HCT116 (cell line): ENCODE results near the gene GDF2. TPM values are rescaled to one million over a fixed set of nuclear protein-coding genes. Genes with fewer than 3 reads are reported as not detected.

Experiments used
- ATAC-seq: fragments of 200-7000 bp; cut with Tn5 transposase; 2 replicates; pipeline ENCODE4 v1.9.1; 2020; ENCODE audit warnings: mild to moderate bottlenecking, moderate library complexity
- BruUV-seq: library from RNA; stranded (reverse); fragments of 400-500 nt; replicated peaks from 2 replicates; lab custom pipeline; 2021; lab: Mats Ljungman, UMichigan
- CTCF ChIA-PET: fragments of 300-600 bp; sonication (Branson Sonifier 250); formaldehyde crosslinking; loops from one replicate; lab custom pipeline; 2021; ENCODE audit warnings: antibody characterized with exemption; lab: Charles Lee
- POLR2A ChIA-PET: fragments of 300-600, 350-600 bp; sonication (Branson Sonifier 250); formaldehyde crosslinking; loops from one replicate; lab custom pipeline; 2021; ENCODE audit warnings: antibody characterized with exemption; lab: Charles Lee
- RAD21 ChIA-PET, 2 experiments: fragments of 300-600 bp; sonication (Branson Sonifier 250); formaldehyde crosslinking; loops; one replicate each; lab custom pipeline; 2023; ENCODE audit warnings: low total read pairs in 2 of 2; ENCODE audit not compliant: uncharacterized antibody in 2 of 2, unreplicated experiment in 2 of 2, low non-redundant PET in 1 of 2; lab: Charles Lee
- DNase-seq: peaks from one replicate; pipeline ENCODE4 v3.0.0-alpha.2; 2010; ENCODE audit warnings: low read depth, low spot score
- H2AFZ ChIP-seq: fragments of 200-600 bp; shearing (Covaris generic), sonication (generic); 2 replicates; pipeline ENCODE4 v1.6.1; 2017; ENCODE audit warnings: low read depth, mixed run types, mixed read lengths, antibody characterized with exemption, low read length; ENCODE audit not compliant: poor library complexity, severe bottlenecking
- H3K27ac ChIP-seq: 2 replicates; pipeline ENCODE4 v1.5.1; 2012; ENCODE audit warnings: low read depth, low read length
- H3K27me3 ChIP-seq: fragments of 200-600 bp; sonication (generic); 2 replicates; pipeline ENCODE4 v1.6.1; 2016; ENCODE audit warnings: mixed run types, low read length, mixed read lengths; ENCODE audit not compliant: insufficient read depth
- H3K36me3 ChIP-seq, 2 experiments: fragments of 200-500 bp in 1 of 2; fragments of 200-600 bp in 1 of 2; sonication (Bioruptor generic) in 1 of 2; sonication (generic) in 1 of 2; 2 replicates each; pipeline versions ENCODE4 v1.5.1 to v1.6.1; 2014 to 2016; ENCODE audit warnings: low read length in 2 of 2, inconsistent platforms in 1 of 2, mixed read lengths in 1 of 2, mixed run types in 1 of 2; ENCODE audit not compliant: insufficient read depth in 2 of 2, control insufficient read depth in 1 of 2
- H3K4me1 ChIP-seq, 2 experiments: fragments of 200-600 bp in 1 of 2; sonication (generic) in 1 of 2; 2 replicates each; pipeline versions ENCODE4 v1.5.1 to v1.6.1; 2012 to 2017; ENCODE audit warnings: low read length in 2 of 2, inconsistent platforms in 1 of 2, mild to moderate bottlenecking in 1 of 2, mixed read lengths in 1 of 2, mixed run types in 1 of 2, moderate library complexity in 1 of 2; ENCODE audit not compliant: insufficient read depth in 2 of 2, control insufficient read depth in 1 of 2
- H3K4me2 ChIP-seq: fragments of 200-600 bp; sonication (generic); 2 replicates; pipeline ENCODE4 v1.6.1; 2017; ENCODE audit warnings: mixed run types, low read length, mixed read lengths
- H3K4me3 ChIP-seq, 2 experiments: fragments of 200-600 bp in 1 of 2; sonication (generic) in 1 of 2; replicated peaks in 1 of 2; 2 replicates each; pipeline ENCODE4 v1.5.1; 2011 to 2016; ENCODE audit warnings: low read length in 2 of 2, control low read depth in 1 of 2, low read depth in 1 of 2, mild to moderate bottlenecking in 1 of 2, mixed read lengths in 1 of 2, mixed run types in 1 of 2
- H3K79me2 ChIP-seq: fragments of 200-600 bp; sonication (generic); 2 replicates; pipeline ENCODE4 v1.6.1; 2017; ENCODE audit warnings: mild to moderate bottlenecking, mixed run types, low read length, moderate library complexity, mixed read lengths; ENCODE audit not compliant: insufficient read depth
- H3K9ac ChIP-seq: fragments of 200-600 bp; sonication (generic); 2 replicates; pipeline ENCODE4 v1.6.1; 2016; ENCODE audit warnings: low read length, mixed read lengths
- H3K9me2 ChIP-seq: fragments of 200-600 bp; sonication (generic), shearing (Covaris generic); 2 replicates; pipeline ENCODE4 v1.6.1; 2017; ENCODE audit warnings: mixed run types, mild to moderate bottlenecking, moderate library complexity; ENCODE audit not compliant: insufficient read depth
- H3K9me3 ChIP-seq, 2 experiments: fragments of 200-500 bp in 1 of 2; fragments of 200-600 bp in 1 of 2; sonication (Bioruptor generic) in 1 of 2; sonication (generic) in 1 of 2; 2 replicates each; pipeline ENCODE4 v1.6.1; 2014 to 2017; ENCODE audit warnings: low read length in 2 of 2, mixed read lengths in 2 of 2, inconsistent platforms in 1 of 2, low read depth in 1 of 2, mild to moderate bottlenecking in 1 of 2, mixed run types in 1 of 2, moderate library complexity in 1 of 2; ENCODE audit not compliant: control insufficient read depth in 1 of 2, insufficient read depth in 1 of 2
- H4K20me1 ChIP-seq: fragments of 200-600 bp; sonication (generic), shearing (Covaris generic); 2 replicates; pipeline ENCODE4 v1.6.1; 2017; ENCODE audit warnings: mixed run types, mild to moderate bottlenecking, moderate library complexity; ENCODE audit not compliant: insufficient read depth
- CBX3 ChIP-seq: IDR thresholded peaks from 2 replicates; pipeline ENCODE4 v1.6.1; 2012; ENCODE audit warnings: low read depth
- CEBPB ChIP-seq: IDR thresholded peaks from 2 replicates; pipeline ENCODE4 v1.6.1; 2012; ENCODE audit warnings: low read depth
- EGR1 ChIP-seq: IDR thresholded peaks from 2 replicates; pipeline ENCODE4 v1.6.1; 2012; ENCODE audit warnings: low read depth
- ELF1 ChIP-seq: IDR thresholded peaks from 2 replicates; pipeline ENCODE4 v1.6.1; 2012; ENCODE audit warnings: low read depth, borderline replicate concordance
- EZH2 ChIP-seq: fragments of 200-600 bp; sonication (generic); IDR thresholded peaks from 2 replicates; pipeline ENCODE4 v1.6.1; 2017; ENCODE audit warnings: antibody characterized with exemption, mixed run types
- EZH2phosphoT487 ChIP-seq: fragments of 200-600 bp; IDR thresholded peaks from 2 replicates; pipeline ENCODE4 v1.6.1; 2018; ENCODE audit warnings: antibody characterized with exemption, borderline replicate concordance
- FOSL1 ChIP-seq: IDR thresholded peaks from 2 replicates; pipeline ENCODE4 v1.6.1; 2012; ENCODE audit warnings: low read depth
- JUND ChIP-seq: IDR thresholded peaks from 2 replicates; pipeline ENCODE4 v1.6.1; 2012
- POLR2A ChIP-seq: IDR thresholded peaks from 2 replicates; pipeline ENCODE4 v1.7.0; 2011; ENCODE audit warnings: borderline replicate concordance; ENCODE audit not compliant: insufficient read depth, insufficient read length; ENCODE audit errors: extremely low read depth
- POLR2AphosphoS5 ChIP-seq: IDR thresholded peaks from 2 replicates; pipeline ENCODE4 v1.6.1; 2011; ENCODE audit warnings: mild to moderate bottlenecking, low read depth, low read length, moderate library complexity
- RAD21 ChIP-seq: IDR thresholded peaks from 2 replicates; pipeline ENCODE4 v1.6.1; 2012; ENCODE audit warnings: low read depth, mild to moderate bottlenecking
- SRF ChIP-seq: IDR thresholded peaks from 2 replicates; pipeline ENCODE4 v1.6.1; 2012; ENCODE audit warnings: low read depth
- TCF7L2 ChIP-seq: IDR thresholded peaks from 2 replicates; pipeline ENCODE4 v1.7.0; 2011; ENCODE audit warnings: borderline replicate concordance, inconsistent platforms; ENCODE audit not compliant: insufficient read depth, insufficient read length; ENCODE audit errors: extremely low read depth
- YY1 ChIP-seq: IDR thresholded peaks from 2 replicates; pipeline ENCODE4 v1.6.1; 2011; ENCODE audit warnings: low read length, low read depth, moderate library complexity, mild to moderate bottlenecking; ENCODE audit not compliant: insufficient replicate concordance; ENCODE audit errors: extremely low read depth
- ZFX ChIP-seq: fragments of 450-650 bp; IDR thresholded peaks from 2 replicates; pipeline ENCODE4 v1.6.1; 2017
- ZNF274 ChIP-seq: fragments of 200-500 bp; sonication (Bioruptor generic); IDR thresholded peaks from 2 replicates; pipeline ENCODE4 v1.6.1; 2014; ENCODE audit warnings: mild to moderate bottlenecking, low read depth, low read length, inconsistent platforms
- intact Hi-C: fragments of 100-400 bp; cut with micrococcal nuclease; formaldehyde crosslinking; loops from 2 replicates; pipeline ENCODE4 v1.10.0; 2022
- total RNA-seq: library from RNA; stranded (reverse); gene quantifications from one replicate; pipeline ENCODE4 v1.2.1, GENCODE V29; 2021; ENCODE audit not compliant: unreplicated experiment
- TF ChIP-seq, protein P1 (sequence below): IDR thresholded peaks from 2 replicates; pipeline ENCODE4 v1.6.1; 2011; ENCODE audit warnings: mild to moderate bottlenecking, low read length, moderate library complexity; ENCODE audit not compliant: insufficient replicate concordance; ENCODE audit errors: extremely low read depth
- TF ChIP-seq, protein P2 (sequence below), 3 experiments: fragments of 200-600 bp in 1 of 3; sonication (generic) in 1 of 3; IDR thresholded peaks in 2 of 3; conservative IDR thresholded peaks in 1 of 3; 2 replicates each; pipeline ENCODE4 v1.5.1; 2012 to 2017; ENCODE audit warnings: low read depth in 2 of 3, low read length in 2 of 3, antibody characterized with exemption in 1 of 3, borderline replicate concordance in 1 of 3, control low read depth in 1 of 3, mild to moderate bottlenecking in 1 of 3, mixed read lengths in 1 of 3, mixed run types in 1 of 3, moderate library complexity in 1 of 3; ENCODE audit not compliant: insufficient read depth in 1 of 3
- TF ChIP-seq, protein P3 (sequence below): IDR thresholded peaks from 2 replicates; pipeline ENCODE4 v1.6.1; 2012; ENCODE audit warnings: low read depth

The GDF2 gene
- total RNA-seq, 1 experiment from 2014 or later: not detected

DNA sequence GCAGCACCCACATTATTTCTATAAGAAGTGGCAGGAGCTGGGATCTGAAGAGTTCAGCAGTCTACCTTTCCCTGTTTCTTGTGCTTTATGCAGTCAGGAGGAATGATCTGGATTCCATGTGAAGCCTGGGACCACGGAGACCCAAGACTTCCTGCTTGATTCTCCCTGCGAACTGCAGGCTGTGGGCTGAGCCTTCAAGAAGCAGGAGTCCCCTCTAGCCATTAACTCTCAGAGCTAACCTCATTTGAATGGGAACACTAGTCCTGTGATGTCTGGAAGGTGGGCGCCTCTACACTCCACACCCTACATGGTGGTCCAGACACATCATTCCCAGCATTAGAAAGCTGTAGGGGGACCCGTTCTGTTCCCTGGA, 25.0 kb downstream of the GDF2 start:
- no peak overlapping the region for H3K4me3 ChIP-seq
- TF ChIP-seq, protein P1, sequence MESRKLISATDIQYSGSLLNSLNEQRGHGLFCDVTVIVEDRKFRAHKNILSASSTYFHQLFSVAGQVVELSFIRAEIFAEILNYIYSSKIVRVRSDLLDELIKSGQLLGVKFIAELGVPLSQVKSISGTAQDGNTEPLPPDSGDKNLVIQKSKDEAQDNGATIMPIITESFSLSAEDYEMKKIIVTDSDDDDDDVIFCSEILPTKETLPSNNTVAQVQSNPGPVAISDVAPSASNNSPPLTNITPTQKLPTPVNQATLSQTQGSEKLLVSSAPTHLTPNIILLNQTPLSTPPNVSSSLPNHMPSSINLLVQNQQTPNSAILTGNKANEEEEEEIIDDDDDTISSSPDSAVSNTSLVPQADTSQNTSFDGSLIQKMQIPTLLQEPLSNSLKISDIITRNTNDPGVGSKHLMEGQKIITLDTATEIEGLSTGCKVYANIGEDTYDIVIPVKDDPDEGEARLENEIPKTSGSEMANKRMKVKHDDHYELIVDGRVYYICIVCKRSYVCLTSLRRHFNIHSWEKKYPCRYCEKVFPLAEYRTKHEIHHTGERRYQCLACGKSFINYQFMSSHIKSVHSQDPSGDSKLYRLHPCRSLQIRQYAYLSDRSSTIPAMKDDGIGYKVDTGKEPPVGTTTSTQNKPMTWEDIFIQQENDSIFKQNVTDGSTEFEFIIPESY: no peak
- TF ChIP-seq POLR2AphosphoS5 (no peak), EGR1 (no peak), EZH2phosphoT487 (no peak), TCF7L2 (no peak), CBX3 (no peak), ELF1 (no peak), EZH2 (no peak), ZNF274 (no peak), POLR2A (no peak), RAD21 (no peak), CEBPB (no peak), ZFX (no peak), JUND (no peak), FOSL1 (no peak), YY1 (no peak), SRF (no peak)
- TF ChIP-seq, protein P2, sequence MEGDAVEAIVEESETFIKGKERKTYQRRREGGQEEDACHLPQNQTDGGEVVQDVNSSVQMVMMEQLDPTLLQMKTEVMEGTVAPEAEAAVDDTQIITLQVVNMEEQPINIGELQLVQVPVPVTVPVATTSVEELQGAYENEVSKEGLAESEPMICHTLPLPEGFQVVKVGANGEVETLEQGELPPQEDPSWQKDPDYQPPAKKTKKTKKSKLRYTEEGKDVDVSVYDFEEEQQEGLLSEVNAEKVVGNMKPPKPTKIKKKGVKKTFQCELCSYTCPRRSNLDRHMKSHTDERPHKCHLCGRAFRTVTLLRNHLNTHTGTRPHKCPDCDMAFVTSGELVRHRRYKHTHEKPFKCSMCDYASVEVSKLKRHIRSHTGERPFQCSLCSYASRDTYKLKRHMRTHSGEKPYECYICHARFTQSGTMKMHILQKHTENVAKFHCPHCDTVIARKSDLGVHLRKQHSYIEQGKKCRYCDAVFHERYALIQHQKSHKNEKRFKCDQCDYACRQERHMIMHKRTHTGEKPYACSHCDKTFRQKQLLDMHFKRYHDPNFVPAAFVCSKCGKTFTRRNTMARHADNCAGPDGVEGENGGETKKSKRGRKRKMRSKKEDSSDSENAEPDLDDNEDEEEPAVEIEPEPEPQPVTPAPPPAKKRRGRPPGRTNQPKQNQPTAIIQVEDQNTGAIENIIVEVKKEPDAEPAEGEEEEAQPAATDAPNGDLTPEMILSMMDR (IDR thresholded peaks at IDR 0.05 in 2 of 3, conservative IDR thresholded peaks at IDR 0.05 in 1 of 3; ENCODE audit: borderline replicate concordance in 1 of 3, insufficient read depth in 1 of 3, low read depth in 2 of 3, low read length in 2 of 3): no peak
- TF ChIP-seq, protein P3, sequence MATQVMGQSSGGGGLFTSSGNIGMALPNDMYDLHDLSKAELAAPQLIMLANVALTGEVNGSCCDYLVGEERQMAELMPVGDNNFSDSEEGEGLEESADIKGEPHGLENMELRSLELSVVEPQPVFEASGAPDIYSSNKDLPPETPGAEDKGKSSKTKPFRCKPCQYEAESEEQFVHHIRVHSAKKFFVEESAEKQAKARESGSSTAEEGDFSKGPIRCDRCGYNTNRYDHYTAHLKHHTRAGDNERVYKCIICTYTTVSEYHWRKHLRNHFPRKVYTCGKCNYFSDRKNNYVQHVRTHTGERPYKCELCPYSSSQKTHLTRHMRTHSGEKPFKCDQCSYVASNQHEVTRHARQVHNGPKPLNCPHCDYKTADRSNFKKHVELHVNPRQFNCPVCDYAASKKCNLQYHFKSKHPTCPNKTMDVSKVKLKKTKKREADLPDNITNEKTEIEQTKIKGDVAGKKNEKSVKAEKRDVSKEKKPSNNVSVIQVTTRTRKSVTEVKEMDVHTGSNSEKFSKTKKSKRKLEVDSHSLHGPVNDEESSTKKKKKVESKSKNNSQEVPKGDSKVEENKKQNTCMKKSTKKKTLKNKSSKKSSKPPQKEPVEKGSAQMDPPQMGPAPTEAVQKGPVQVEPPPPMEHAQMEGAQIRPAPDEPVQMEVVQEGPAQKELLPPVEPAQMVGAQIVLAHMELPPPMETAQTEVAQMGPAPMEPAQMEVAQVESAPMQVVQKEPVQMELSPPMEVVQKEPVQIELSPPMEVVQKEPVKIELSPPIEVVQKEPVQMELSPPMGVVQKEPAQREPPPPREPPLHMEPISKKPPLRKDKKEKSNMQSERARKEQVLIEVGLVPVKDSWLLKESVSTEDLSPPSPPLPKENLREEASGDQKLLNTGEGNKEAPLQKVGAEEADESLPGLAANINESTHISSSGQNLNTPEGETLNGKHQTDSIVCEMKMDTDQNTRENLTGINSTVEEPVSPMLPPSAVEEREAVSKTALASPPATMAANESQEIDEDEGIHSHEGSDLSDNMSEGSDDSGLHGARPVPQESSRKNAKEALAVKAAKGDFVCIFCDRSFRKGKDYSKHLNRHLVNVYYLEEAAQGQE: no peak
- TF ChIP-seq, all 23 proteins: peak for 0
- no peak for DNase-seq
- Histone ChIP-seq H3K4me2 (no peak overlapping the region), H2AFZ (no peak overlapping the region), H3K9me2 (no peaks in the 10 kb centered on the region), H3K4me1 (no peaks in the 10 kb centered on the region), H3K9me3 (no peaks in the 10 kb centered on the region), H3K79me2 (no peaks in the 10 kb centered on the region), H3K27ac (no peak overlapping the region), H3K27me3 (no peaks in the 10 kb centered on the region), H3K36me3 (no peaks in the 10 kb centered on the region), H3K9ac (no peak overlapping the region), H4K20me1 (no peaks in the 10 kb centered on the region)
- intact Hi-C loops: no loop called here
- no TSS peak for BruUV-seq
- RAD21 ChIA-PET: no interaction called here
- no peak for ATAC-seq
- POLR2A ChIA-PET: no interaction called here
- CTCF ChIA-PET: interaction anchor here (0.9 kb wide), 1 partner anchor 14 kb away, joined by 3 read pairs; no protein-coding TSS in a partner anchor
